Neural progenitor cell (in vitro differentiated cells): ENCODE measurements around the gene CDC16. TPM values are rescaled to one million over a fixed set of nuclear protein-coding genes. Genes with fewer than 3 reads are reported as not detected.

Experiments used
- DNase-seq: peaks from one replicate; pipeline ENCODE4 v3.0.0-alpha.2; 2016; ENCODE audit warnings: low spot score
- H2AFZ ChIP-seq: fragments of 200-600 bp; sonication (generic); replicated peaks from 2 replicates; pipeline ENCODE4 v1.6.1; 2016; ENCODE audit warnings: antibody characterized with exemption
- H3F3A ChIP-seq: fragments of 200-600 bp; sonication (generic); 2 replicates; pipeline ENCODE4 v1.6.1; 2016; ENCODE audit warnings: antibody characterized with exemption, low read depth
- H3K27ac ChIP-seq: fragments of 200-600 bp; sonication (generic); 2 replicates; pipeline ENCODE4 v1.5.1; 2016; ENCODE audit warnings: mild to moderate bottlenecking
- H3K27me3 ChIP-seq: fragments of 200-600 bp; sonication (generic); 2 replicates; pipeline ENCODE4 v1.6.1; 2016; ENCODE audit warnings: mild to moderate bottlenecking, moderate library complexity
- H3K36me3 ChIP-seq: fragments of 200-600 bp; sonication (generic); 2 replicates; pipeline ENCODE4 v1.5.1; 2016
- H3K4me1 ChIP-seq: fragments of 200-600 bp; sonication (generic); 2 replicates; pipeline ENCODE4 v1.6.1; 2016; ENCODE audit warnings: mixed run types
- H3K4me2 ChIP-seq: fragments of 200-600 bp; sonication (generic); 2 replicates; pipeline ENCODE4 v1.6.1; 2016
- H3K4me3 ChIP-seq: fragments of 200-600 bp; sonication (generic); 2 replicates; pipeline ENCODE4 v1.5.1; 2016
- H3K79me2 ChIP-seq: fragments of 200-600 bp; sonication (generic); 2 replicates; pipeline ENCODE4 v1.6.1; 2016; ENCODE audit warnings: low read depth
- H3K9ac ChIP-seq: fragments of 200-600 bp; sonication (generic); 2 replicates; pipeline ENCODE4 v1.6.1; 2016
- H3K9me3 ChIP-seq: fragments of 200-600 bp; sonication (generic); 2 replicates; pipeline ENCODE4 v1.5.1; 2016; ENCODE audit warnings: low read depth
- H4K20me1 ChIP-seq: fragments of 200-600 bp; sonication (generic); 2 replicates; pipeline ENCODE4 v1.6.1; 2016; ENCODE audit warnings: low read depth
- H3K27ac Mint-ChIP-seq: 3 replicates; pipeline ENCODE4 v1.8.0; 2021; ENCODE audit warnings: mixed read lengths
- H3K27me3 Mint-ChIP-seq: 2 replicates; pipeline ENCODE4 v1.8.0; 2022; ENCODE audit warnings: low read depth, mild to moderate bottlenecking, inconsistent platforms, moderate library complexity, mixed read lengths; ENCODE audit not compliant: insufficient read depth
- H3K36me3 Mint-ChIP-seq: 3 replicates; pipeline ENCODE4 v1.8.0; 2021; ENCODE audit warnings: mixed read lengths
- H3K4me1 Mint-ChIP-seq: 3 replicates; pipeline ENCODE4 v1.8.0; 2021; ENCODE audit warnings: mixed read lengths
- H3K4me3 Mint-ChIP-seq: 3 replicates; pipeline ENCODE4 v1.8.0; 2021; ENCODE audit warnings: mild to moderate bottlenecking, moderate library complexity, mixed read lengths
- H3K9me3 Mint-ChIP-seq: 3 replicates; pipeline ENCODE4 v1.8.0; 2020; ENCODE audit warnings: mixed read lengths
- CTCF ChIP-seq: fragments of 200-600 bp; sonication (generic); IDR thresholded peaks from 2 replicates; pipeline ENCODE4 v1.5.1; 2017; ENCODE audit warnings: antibody characterized with exemption, mild to moderate bottlenecking
- EZH2 ChIP-seq: fragments of 200-600 bp; sonication (generic); IDR thresholded peaks from 2 replicates; pipeline ENCODE4 v1.6.1; 2017; ENCODE audit warnings: antibody characterized with exemption, mild to moderate bottlenecking, moderate library complexity
- EZH2phosphoT487 ChIP-seq: fragments of 200-600 bp; sonication (generic); IDR thresholded peaks from 2 replicates; pipeline ENCODE4 v1.6.1; 2017; ENCODE audit warnings: antibody characterized with exemption
- microRNA-seq: library from miRNA; unstranded; fragments of <30 nt; microRNA quantifications from one replicate; pipeline ENCODE4, GENCODE V29; 2016
- small RNA-seq: library from RNA; depleted of rRNA; stranded (forward); fragments of <200 nt; gene quantifications from one replicate; pipeline ENCODE3, GENCODE V24; 2015
- total RNA-seq: library from RNA; depleted of rRNA; stranded (reverse); fragments of >200 nt; gene quantifications from 2 replicates; pipeline ENCODE4 v1.2.3, GENCODE V29; 2015; ENCODE audit warnings: low replicate concordance

CDC16 gene
- total RNA-seq, 1 donor from 2014 or later, result 69.6 TPM

- Histone ChIP-seq H3F3A (no peaks in the 10 kb centered on the region), H3K79me2 (peaks cover 99% of the 10 kb centered on the region), H3K36me3 (peaks cover 34% of the 10 kb centered on the region), H3K4me2 (no peak overlapping the region), H3K27ac (no peak overlapping the region), H3K27me3 (no peaks in the 10 kb centered on the region), H3K4me1 (peaks cover 8% of the 10 kb centered on the region), H2AFZ (no peak overlapping the region), H4K20me1 (peaks cover 57% of the 10 kb centered on the region), H3K9me3 (no peaks in the 10 kb centered on the region), H3K4me3 (no peak overlapping the region), H3K9ac (no peak overlapping the region)
- Mint-ChIP-seq H3K27me3 (peaks cover under 1% of the 10 kb centered on the region), H3K27ac (no peak overlapping the region), H3K4me3 (no peak overlapping the region), H3K4me1 (peaks cover 21% of the 10 kb centered on the region), H3K9me3 (no peaks in the 10 kb centered on the region), H3K36me3 (peaks cover 55% of the 10 kb centered on the region)
- DNase-seq, result no peak
- no peak for TF ChIP-seq EZH2
- TF ChIP-seq EZH2phosphoT487, result no peak
- TF ChIP-seq CTCF, result no peak
Measured at GRCh38 chr13:114319441-114319913, 84.8 kb downstream of the CDC16 start.

GRCh38 chr13:114320065-114320464 is 85.4 kb downstream of the CDC16 start:
- no peak overlapping the region for H3K4me2 ChIP-seq
- peaks cover 34% of the 10 kb centered on the region for H3K36me3 ChIP-seq
- no peak for TF ChIP-seq EZH2phosphoT487
- no peak for TF ChIP-seq EZH2
- no peak for TF ChIP-seq CTCF
- no peak for DNase-seq
- H3K36me3 Mint-ChIP-seq, result peaks cover 59% of the 10 kb centered on the region
- peaks cover 57% of the 10 kb centered on the region for H4K20me1 ChIP-seq
- H3K9ac ChIP-seq, result no peak overlapping the region
- H3K79me2 ChIP-seq, result peaks cover 99% of the 10 kb centered on the region
- no peaks in the 10 kb centered on the region for H3K27me3 ChIP-seq
- H3K4me1 Mint-ChIP-seq, result peaks cover 17% of the 10 kb centered on the region
- no peak overlapping the region for H3K27ac Mint-ChIP-seq
- no peaks in the 10 kb centered on the region for H3F3A ChIP-seq
- H3K9me3 Mint-ChIP-seq, result no peaks in the 10 kb centered on the region
- peaks cover 8% of the 10 kb centered on the region for H3K4me1 ChIP-seq
- H3K4me3 Mint-ChIP-seq, result no peak overlapping the region
- H2AFZ ChIP-seq, result no peak overlapping the region
- no peak overlapping the region for H3K4me3 ChIP-seq
- H3K27ac ChIP-seq, result no peak overlapping the region
- peaks cover 2% of the 10 kb centered on the region for H3K27me3 Mint-ChIP-seq
- no peaks in the 10 kb centered on the region for H3K9me3 ChIP-seq

- Histone ChIP-seq H3K79me2 (peaks cover 98% of the 10 kb centered on the region), H3K27ac (no peak overlapping the region), H3K4me2 (no peak overlapping the region), H3K9ac (no peak overlapping the region), H4K20me1 (peaks cover 47% of the 10 kb centered on the region), H3F3A (peaks cover 2% of the 10 kb centered on the region), H3K4me1 (no peaks in the 10 kb centered on the region), H3K27me3 (no peaks in the 10 kb centered on the region), H3K36me3 (peaks cover 36% of the 10 kb centered on the region), H2AFZ (no peak overlapping the region), H3K9me3 (no peaks in the 10 kb centered on the region), H3K4me3 (no peak overlapping the region)
- TF ChIP-seq EZH2, result no peak
- TF ChIP-seq CTCF, result no peak
- TF ChIP-seq EZH2phosphoT487, result no peak
- Mint-ChIP-seq H3K27me3 (peaks cover 2% of the 10 kb centered on the region), H3K4me1 (peaks cover 12% of the 10 kb centered on the region), H3K9me3 (no peaks in the 10 kb centered on the region), H3K4me3 (no peak overlapping the region), H3K36me3 (peaks cover 67% of the 10 kb centered on the region), H3K27ac (no peak overlapping the region)
- DNase-seq, result no peak
Measured at GRCh38 chr13:114321256-114321655, 86.6 kb downstream of the CDC16 start.

Small RNA genes lying within 50 kb of the gene (microRNA-seq; reads per million reads assigned to microRNA genes)
- gene MIR4502, result not detected
- not detected for gene MIR548AR

Small RNA genes lying within 50 kb of the gene (small RNA-seq; reads per million reads assigned to genes)
- gene MIR4502 (not detected), gene MIR548AR (not detected)

Other genes starting within 250 kb of the CDC16 start
- gene RASA3, start 102.3 kb upstream of the CDC16 start, total RNA-seq, result 2.9 and 6.0 TPM in 2 replicates
- gene CFAP97D2, start 55.6 kb upstream of the CDC16 start, total RNA-seq, result not detected in 2 replicates
- 60.1 and 74.4 TPM in 2 replicates for gene UPF3A, start 46.7 kb downstream of the CDC16 start, total RNA-seq
- gene CHAMP1, start 79.6 kb downstream of the CDC16 start, total RNA-seq, result 25.4 and 35.3 TPM in 2 replicates